ENCODE measurements around the gene PSMD14.
"Not testable (repeated sequence)": the region's sequence is repeated elsewhere in the genome, so short reads cannot be mapped to it uniquely, and the experiment has no call there.

The PSMD14 gene

DNA sequence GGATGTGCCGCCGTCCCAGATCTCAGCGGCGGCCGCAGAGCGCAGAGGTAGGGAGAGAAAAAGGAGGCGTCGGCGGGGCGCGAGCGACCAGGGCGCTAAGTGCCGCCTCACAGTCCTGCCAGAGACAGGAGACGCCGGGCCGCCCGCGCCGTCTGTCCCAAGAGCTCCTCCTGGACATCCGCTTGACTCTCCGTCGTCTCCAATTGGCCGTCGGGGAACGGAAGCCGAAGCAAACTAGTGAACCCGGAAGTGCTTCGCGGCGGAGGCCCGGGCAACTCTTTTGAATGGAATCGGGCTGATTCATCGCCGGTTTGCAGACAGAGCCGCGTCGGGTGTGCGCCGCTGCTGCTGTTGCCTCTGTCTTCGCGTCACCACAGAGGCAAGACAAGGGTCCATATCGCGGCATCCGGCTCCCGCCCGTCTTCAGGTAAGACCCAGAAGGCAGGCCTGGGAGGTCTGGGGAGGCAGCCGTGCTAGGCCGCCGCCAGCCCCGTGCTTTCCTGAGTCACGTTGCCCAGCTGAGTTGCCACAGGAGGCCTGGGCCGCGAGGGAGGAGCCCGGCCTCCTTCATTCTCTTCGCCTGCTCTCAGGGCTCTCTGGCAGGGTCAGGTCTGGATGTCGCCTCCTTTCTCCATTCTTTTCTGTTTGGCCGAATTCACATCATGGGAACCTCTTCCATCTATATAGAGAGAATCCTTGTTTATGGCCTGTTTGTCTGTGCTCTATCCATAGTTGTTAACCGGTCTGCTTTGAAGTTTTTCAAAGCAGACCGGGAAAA lies at the start of gene PSMD14:
TSS of gene PSMD14 (plus strand) at position 248 of the 778 bp plus-strand sequence. CDS start 10,401 bp downstream, outside the sequence.
- peak; percentile 92 for DNase-seq

DNA sequence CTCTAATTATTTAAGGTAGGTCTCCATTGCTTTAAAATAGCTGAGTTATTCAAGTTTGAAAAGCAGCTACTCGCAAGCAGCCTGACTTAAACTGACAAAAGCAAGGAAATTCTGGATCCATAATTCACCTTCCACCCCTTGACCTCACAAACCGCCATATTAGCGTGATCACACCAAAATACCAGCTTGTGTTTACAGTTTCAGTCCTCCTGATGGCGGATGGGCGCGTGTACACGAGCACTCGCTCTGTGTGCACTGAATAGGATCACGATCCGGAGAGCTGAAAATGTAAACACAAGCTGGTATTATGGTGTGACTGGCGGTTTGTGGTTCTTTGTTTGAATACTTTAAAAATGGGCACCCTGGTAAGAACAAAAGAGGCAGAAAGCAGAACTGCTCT lies 42.4 kb upstream of the PSMD14 start:
- DNase-seq, result no peak

DNA sequence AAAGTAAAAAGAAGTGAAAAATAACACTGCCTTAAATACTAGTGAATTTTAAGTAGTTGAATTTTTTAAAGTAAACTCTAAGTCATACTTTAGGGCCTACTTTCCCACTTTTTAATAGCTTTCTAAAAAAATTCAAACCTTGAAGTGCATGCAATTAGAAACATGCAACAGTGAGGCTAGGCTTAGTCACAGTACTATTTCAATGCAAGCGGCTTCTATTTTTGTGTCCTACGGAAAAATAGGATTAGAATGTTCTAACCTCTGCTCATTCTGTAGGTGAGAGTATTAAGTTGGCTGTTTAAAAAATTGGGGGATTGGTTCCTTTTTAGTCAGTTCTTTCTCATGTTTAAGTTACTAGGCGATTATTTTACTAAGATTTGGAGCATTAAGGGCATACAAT lies 39.1 kb upstream of the PSMD14 start:
- DNase-seq, result no peak

DNA sequence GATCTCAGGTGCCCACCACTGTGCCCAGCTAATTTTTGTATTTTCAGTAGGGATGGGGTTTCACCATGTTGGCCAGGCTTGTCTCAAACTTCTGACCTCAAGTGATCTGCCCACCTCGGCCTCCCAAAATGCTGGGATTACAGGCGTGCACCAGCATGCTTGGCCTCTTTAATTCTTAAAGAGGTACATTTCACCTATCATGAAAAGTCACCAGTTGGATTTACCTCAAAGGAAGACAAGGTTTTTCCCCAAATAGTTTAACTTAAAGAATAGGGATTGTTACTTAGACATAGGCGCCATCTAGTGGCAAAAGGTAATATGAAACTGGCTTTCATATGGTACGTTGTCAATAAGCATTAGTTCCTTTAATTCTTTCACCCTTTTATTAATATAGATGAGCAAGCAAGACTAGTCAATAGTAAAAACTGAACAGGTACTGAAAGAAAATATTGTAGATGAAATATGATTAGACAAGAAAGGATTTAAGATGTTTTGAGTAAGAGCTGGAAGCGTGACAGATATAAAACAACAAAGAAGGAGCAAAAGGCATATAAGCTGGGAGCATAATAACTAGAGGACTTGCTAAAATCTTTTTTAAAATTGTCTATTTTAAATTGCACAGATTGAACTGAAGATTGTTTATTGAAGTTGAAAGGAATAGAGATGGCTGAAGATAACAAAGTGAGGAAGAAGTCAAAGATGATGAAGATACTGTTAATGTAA lies 35.0 kb upstream of the PSMD14 start:
- DNase-seq, result no peak

DNA sequence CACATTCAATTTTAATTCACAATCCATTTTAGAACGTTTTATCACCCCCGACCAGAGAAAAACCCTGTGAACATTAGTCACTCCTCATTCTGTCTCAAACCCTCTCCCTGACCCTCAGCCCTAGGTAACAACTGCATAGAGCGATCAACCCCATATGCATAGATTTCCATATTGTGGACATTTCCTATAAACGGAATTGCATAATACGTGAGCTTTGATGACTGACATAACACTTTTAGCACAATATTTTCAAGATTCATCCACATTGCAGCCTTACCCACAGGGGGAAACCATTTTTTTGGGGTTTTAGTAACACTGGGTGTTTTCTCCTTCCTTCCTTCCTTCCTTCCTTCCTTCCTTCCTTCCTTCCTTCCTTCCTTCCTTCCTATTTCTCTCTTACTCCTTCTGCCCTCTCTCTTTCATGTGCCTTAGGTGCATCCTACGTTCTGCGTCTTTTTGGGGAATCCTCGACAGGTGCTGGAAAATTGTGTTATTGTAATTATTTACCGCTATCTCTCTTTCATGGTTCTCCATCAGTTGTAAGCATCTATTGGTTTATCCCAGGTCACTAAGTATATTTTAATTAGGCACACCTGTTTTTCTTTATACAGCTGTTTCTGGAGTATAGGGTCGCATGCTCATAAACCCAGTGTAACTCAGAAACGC lies 29.5 kb upstream of the PSMD14 start:
- peak; percentile 49 for DNase-seq

DNA sequence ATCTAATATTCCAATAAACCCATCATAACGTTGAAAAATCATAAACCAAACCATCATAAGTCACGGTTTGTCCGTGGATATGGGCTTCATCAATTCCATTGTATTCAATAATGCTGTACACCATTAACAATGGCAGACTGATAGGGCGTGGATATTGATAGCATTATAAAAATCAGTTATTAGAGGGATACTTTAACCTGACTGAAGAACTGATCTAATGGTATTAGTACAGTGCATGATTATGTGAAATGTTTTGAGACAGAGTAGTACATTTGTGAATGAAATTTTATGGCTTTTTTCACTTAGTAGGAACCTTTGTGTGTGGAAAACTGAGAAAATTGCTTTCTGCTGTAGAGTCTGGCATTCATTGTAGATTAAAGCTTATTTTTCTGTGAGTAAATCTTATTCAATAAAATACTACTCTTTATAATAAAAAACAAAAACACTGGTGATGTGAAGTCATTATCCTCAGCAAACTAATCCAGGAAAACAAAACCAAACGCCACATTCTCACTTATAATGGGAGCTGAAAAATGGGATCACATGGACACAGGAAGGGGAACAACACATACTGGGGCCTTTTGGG lies 28.9 kb upstream of the PSMD14 start:
- not testable (repeated sequence) for DNase-seq

DNA sequence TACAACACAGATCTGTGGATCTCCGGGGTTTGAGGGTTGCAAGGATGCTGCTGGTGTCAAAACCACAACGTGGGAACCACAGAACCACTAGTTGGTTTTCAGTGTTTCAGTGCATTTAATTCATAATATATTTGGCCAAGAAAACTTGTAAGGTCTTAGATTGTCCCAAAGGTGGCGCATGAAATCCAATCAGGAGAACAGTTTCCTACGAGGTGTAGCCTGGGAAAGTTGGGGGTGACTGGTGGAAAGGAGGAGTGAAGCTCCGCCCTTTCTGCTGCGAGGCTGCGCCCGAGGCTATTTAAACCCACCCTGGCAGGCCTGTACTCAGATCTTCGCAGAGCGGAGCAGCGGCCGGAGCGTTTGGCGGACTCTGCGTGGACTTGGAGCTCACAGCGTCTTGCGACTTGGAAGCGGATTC lies 27.3 kb upstream of the PSMD14 start:
- DNase-seq, result peak; percentile 68

DNA sequence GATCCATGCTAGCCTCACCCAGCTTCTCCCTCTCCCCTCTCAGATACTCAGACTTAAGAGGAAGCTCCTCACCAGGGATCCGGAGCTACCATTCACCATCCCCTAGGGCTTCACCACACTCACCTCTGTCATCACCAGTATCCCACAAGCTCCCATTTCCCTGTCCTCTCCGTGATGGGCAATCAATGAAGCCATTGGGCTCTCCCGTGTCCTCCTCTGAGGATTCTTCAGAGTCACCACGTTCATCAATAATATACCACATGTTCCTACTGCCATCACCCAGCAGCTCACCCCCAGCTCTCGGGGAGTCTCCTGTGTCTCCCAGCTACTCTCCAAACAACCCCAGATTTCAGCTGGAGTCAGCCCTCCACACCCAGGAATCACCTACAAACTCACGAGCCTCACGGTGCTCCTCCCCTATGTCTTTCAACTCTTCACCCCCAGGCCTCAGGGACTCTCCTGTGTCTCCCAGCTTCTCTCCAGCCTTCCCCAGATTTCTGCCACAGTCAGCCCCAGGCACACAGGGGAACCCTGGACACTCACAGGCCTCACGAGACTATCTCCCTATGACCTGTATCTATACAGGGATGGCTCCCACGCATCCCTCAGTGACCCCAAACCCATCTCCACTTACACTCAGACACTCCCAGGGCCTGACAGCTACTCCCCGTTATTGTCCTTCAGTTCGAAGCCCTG lies 26.5 kb upstream of the PSMD14 start:
- DNase-seq, result not testable (repeated sequence)

DNA sequence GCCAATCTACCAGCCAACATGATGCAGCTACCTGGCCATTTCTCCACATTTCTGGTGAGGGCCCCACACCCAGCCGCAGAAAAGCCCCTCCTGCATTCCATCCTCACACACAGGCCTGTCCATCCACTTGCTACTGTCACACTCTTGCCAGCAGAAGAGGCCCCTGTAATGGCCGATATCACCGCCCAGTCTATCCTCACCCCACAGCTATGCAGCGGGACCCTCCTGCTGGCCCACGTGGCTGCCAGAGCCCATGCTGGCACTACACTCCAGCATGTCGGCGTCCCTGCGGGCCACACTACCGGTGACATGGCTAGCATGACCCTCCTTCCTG lies 25.9 kb upstream of the PSMD14 start:
- DNase-seq, result not testable (repeated sequence)

DNA sequence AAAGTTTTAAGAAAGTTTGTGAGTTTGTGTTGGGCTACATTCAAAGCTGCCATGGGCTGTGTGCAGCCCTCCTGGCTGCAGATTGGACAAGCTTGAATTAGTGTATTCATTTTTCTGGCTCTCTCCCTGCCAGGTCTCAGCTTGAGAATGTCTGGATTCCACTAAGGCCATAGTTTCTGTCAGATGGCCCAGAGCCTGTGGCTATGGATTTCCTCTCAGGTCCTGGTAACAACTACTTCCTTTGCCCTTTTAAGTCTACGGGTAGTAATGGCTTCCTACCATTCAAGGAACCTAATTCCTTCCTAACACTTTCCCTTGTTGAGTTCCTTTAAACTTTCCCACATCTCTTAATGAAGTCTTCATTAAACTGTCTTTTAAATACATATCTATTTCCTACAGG lies 24.3 kb upstream of the PSMD14 start:
- DNase-seq, result no peak

DNA sequence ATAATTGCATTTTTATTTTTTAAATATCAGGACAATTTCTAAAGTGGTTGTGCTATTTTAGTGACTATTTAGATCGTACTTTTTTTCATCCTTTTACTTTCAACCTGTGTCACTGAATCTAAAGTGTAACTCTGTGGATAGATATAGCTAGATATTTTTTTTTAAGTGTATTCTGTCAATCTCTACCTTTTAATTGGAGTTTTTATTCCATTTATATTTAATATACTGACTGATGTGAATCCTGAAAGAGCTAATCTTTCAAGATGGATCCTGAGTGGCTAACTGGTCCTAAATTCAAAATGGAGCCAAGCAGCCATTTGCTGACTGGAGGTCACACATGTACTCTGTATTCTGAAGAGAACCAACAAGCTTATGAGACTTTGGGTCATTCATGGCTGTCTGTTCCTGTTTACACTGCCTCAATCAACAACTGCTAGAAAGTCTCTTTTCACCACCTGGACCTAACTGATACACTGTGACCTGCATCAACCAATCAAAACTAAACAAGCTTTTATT lies 4.6 kb upstream of the PSMD14 start:
- no peak for DNase-seq

DNA sequence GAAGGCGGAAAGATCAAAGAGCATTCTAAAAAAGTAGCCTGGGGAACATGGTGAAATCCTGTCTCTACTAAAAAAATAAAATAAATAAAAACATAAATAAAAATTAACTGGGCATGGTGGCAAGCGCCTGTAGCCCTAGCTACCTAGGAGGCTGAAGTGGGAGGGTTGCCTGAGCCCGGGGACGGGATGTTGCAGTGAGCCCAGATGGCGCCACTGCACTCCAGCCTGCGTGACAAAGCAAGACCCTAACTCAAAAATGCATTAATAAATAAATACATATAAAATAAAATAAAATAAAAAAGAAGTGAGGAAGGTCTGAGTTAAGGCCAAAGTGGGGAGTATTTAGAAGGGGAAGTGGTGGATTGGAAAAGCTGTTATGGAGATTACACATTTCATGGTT lies 1.3 kb upstream of the PSMD14 start:
- no peak for DNase-seq

DNA sequence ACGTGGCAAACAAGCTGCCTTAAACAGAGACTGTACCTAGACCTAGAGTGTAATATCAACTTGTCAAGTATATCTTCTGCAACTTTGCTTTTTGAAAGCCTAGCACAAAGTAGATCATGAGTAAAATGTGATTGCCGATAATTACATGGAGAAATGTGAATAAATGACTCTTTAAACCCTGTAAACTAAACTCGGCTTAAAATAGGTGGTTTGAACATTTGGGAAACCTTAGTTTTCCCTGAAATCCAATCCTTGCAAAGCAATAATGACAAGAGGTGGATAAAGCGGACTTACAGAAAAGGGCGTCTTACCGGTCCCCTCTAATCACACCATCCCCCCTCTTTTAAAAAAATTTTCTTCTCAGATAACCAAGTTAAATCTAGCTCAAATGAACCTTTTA lies 549 bp upstream of the PSMD14 start:
- DNase-seq, result no peak

DNA sequence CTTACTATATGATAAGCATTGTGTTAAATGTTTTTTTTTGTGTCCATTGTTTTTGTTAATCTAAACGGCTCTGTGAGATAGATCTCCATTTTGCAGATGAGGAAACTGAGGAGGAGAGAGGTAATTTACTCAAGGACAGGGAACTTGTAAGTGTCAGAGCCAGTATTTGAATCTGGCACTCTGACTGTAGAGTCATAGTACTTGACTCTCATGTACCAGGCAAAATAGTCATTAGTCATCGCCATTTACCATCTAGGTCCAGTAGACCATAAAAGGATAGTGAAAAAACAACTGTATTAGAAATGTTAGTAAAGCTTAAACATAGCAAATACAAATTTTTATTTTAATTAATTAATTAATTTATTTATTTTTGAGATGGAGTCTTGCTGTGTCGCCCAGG lies 4.8 kb downstream of the PSMD14 start:
- no peak for DNase-seq

DNA sequence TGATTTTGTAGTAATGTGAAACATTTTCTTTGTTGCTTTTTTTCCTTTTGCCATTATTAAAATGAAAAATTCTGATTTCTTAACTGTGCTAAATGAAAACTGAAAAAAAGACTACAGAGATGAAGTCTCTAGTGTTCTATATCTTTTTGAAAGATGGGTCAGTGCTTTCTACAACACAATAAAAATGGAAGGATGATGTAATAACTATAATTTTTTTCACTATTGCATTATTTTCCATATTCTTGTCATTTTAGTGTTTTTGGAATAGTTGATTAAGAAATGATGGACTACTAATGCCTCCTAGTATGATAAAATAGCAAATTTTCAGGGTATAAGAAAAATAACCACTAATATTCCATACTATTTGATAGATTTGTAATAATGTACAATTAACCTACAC lies 7.2 kb downstream of the PSMD14 start:
- no peak for DNase-seq

DNA sequence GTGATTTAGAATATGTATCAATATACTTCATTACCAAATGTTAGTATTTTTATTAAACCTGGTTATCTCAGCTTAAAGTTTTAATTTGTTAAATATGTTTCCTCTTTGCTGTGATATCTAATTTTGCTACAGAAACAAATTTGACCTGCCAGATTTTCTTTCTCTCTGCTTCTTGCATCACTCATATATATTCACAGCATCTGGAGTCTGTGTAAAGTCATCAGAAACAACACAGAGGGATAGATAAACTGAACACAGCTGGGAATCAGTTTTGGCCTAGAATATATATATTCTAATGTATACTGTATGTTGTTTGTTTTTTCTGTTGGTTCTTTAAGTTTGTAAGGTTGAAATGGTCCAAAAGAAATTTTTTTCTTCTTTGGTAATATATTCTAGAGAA lies 8.5 kb downstream of the PSMD14 start:
- no peak for DNase-seq

DNA sequence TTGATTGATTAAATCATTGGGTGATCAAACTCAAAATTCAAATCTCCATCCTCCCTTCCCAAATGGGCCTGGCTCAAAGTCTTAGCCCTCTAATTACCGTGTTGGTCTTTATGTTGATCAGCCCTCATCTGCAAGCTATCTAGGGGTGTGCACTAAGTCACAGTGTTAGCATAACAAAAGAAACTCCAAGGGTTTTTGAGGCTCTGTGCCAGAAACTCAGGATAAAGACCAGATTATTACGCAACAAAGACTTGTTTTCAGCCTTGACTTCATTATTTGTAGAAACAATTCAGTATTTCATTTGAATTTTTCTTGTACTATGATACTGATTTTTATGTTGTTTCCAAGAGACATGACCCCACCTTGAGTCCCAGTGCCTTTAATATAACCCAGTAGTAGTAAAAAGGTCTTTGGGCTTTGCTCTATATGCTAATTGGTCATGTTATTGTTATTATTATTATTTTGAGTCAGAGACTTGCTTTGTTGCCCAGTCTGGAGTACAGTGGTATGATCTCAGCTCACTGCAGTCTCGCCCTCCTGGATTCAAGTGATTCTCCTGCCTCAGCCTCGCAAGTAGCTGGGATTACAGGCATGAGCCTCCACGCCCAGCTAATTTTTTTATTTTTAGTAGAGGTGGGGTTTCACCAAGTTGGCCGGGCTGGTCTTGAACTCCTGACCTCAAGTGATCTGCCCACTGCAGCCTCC lies 13.9 kb downstream of the PSMD14 start:
- no peak for DNase-seq

DNA sequence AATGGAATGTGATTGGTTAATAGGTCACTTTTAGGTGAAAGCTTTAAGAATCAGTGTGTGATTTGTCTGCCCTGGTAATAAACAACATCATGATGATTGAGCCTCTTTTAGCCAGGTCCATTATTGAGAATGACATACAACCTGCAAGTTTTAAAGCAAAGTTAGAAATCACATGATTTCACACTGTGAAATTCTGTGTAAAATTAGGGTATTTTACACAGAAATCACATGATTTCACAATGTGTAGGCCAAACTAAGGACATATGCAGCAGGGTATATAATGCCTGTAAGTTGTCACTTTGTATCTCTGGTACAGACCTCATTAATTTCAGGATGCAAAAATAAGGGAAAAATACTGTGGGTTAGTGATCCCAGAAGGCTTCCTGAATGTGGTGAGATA lies 16.7 kb downstream of the PSMD14 start:
- no peak for DNase-seq

DNA sequence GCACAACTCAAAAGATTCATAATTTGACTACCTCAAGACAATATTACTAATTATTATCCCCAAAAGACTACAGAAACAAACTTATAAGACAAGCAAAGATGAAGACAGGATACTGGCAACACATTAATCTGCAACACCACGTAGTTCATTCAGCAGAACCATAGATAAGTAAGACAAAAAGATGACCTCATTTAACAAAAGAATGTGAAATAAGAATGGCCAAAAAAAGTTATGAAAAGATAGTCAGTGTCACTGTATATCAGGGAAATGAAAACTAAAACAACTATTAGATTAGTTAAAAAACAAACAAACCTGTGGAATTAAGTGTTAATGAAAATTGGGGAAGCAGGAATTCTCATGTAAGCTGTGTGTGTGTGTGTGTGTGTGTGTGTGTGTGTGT lies 19.4 kb downstream of the PSMD14 start:
- no peak for DNase-seq

DNA sequence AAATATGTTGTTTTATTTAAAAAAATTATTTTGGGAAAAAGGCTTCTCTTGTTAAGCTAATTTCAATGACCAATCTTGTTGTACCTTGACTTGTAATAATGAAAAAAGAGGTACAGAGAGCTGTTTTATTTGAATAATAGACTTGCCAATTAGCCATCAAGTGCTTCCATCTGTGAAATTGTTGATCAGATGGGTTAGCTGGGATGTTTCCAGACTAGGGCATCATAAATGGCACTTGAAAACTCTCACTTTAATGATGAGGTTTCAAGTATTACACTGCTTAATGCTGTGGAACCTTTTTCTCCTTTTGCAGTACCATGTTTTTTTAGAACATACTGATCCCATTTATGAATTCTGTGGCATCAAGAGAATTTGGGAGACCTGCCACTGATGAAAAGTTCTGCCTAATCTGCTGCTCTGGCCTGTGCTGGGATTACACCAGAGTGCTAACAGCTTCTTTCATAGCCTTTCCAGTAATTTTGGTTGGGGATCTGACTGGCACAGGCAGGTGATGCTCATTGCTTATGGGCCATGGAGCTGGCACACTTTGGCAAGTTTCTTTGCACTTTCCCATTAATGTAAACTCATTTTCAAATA lies 24.2 kb downstream of the PSMD14 start:
- DNase-seq, result no peak

DNA sequence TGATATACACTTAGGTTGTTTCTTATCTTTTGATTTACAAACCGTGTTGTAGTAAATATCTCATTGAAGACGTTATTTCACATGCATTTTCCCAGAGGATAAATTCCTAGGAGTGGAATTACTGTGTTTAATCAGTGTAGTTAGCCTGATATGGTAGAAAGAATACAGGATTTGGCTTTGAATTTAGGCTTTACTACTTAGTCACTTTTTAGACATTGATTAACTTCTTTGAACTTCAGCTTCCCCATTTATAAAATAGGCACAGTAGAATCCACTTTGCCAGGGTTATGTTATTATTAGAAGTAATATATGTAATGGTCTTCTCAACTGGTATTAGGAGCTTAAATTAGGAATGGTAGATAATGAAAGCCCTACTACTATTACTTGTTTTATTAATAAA lies 27.4 kb downstream of the PSMD14 start:
- DNase-seq, result no peak

DNA sequence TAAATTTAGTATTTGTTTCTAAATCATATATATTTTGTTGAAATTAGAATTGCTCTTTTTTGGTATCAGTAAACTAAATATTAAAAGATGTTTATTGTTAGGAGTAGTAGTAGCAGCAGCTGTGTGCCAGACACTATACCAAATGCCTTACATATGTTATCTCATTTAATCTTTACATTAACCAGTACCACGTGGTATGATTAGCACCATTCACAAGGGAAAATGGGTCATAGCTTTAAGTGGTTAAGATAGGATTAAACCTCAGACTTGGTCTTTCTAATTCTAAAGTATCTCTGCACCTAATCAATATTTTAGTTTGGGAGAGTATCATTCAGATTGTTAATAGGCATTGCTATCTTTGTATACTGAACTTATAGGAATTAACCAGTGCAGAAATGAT lies 29.0 kb downstream of the PSMD14 start:
- no peak for DNase-seq

Measured in stimulated activated CD8-positive, alpha-beta memory T cell treated with anti-CD3 and anti-CD28 coated beads, Interleukin-4, amount 100 ng/mL, for 48 hours (primary cell).